T-helper 17 cell (primary cell): ENCODE measurements around the gene SMIM10. TPM values are rescaled to one million over a fixed set of nuclear protein-coding genes. Genes with fewer than 3 reads are reported as not detected.
"Not testable (repeated sequence)": the region's sequence is repeated elsewhere in the genome, so short reads cannot be mapped to it uniquely, and the experiment has no call there.

ENCODE experiments used
- ATAC-seq: fragments of 150-1000 bp; cut with Tn5 transposase; 2 replicates; pipeline ENCODE4 v1.10.0; 2021; ENCODE audit warnings: mild to moderate bottlenecking, moderate library complexity
- DNase-seq, 3 donors: peaks; one replicate each; pipeline versions ENCODE4 v3.0.0 to v3.0.0-alpha.2; 2020 to 2021
- H3K9me3 ChIP-seq: one replicate; pipeline ENCODE4 v1.7.0; 2013; ENCODE audit warnings: low read length, mild to moderate bottlenecking; ENCODE audit not compliant: control insufficient read depth, poor library complexity, severe bottlenecking
- H3K27ac Mint-ChIP-seq: one replicate; pipeline ENCODE4 v1.8.0; 2022; ENCODE audit warnings: mild to moderate bottlenecking, moderate library complexity, mixed read lengths
- H3K27me3 Mint-ChIP-seq: one replicate; pipeline ENCODE4 v1.8.0; 2022; ENCODE audit warnings: mixed read lengths
- H3K36me3 Mint-ChIP-seq: one replicate; pipeline ENCODE4 v1.8.0; 2022; ENCODE audit warnings: low read depth, mixed read lengths
- H3K4me1 Mint-ChIP-seq: one replicate; pipeline ENCODE4 v1.8.0; 2022; ENCODE audit warnings: mild to moderate bottlenecking, mixed read lengths
- H3K4me3 Mint-ChIP-seq: one replicate; pipeline ENCODE4 v1.8.0; 2022; ENCODE audit warnings: mild to moderate bottlenecking, moderate library complexity, mixed read lengths
- total RNA-seq, 4 donors: library from RNA in 2 of 4; stranded (reverse) in 2 of 4; gene quantifications; one replicate each; pipeline ENCODE4 v1.2.3 and lab custom pipeline; 2022 to 2026

Gene SMIM10
- not detected for total RNA-seq
- 0 to 0.15 reads per million in 2 donors for total RNA-seq (lab: John Stamatoyannopoulos, UW)

DNA sequence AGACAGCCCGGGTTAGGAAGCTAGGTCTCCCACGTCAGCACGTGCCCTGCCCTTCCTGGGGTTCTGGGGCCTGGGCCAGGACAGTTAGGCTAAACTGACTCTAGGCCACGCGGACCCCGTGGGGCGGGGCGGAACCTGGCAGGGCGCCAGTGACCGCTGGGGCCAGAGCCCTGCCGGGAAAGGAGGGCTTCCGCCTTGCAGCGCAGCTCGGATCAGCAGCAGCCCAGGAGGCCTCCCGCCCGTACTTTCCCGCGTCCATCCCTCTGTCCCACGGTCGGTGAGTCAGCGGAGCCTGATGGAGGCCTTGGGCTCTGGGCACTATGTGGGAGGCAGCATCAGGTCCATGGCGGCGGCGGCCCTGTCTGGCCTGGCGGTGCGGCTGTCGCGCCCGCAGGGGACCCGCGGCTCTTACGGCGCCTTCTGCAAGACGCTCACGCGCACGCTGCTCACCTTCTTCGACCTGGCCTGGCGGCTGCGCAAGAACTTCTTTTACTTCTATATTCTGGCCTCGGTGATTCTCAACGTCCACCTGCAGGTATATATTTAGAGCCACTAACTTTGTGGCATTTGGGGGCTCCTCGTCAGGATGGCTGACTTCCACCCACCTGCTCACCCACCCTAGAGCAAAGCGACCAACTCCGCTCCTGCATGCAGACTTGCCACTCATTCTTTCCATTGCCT lies at the start of gene SMIM10:
SMIM10 (plus strand) TSS at position 191 of the 681 bp plus-strand sequence; CDS start at position 296, 105 bp downstream.
- Mint-ChIP-seq H3K36me3 (no peaks in the 10 kb centered on the region), H3K27me3 (peaks cover 17% of the 10 kb centered on the region), H3K4me3 (peak within 1 kb of the TSS; percentile 75), H3K4me1 (peaks cover 12% of the 10 kb centered on the region), H3K27ac (no peak within 1 kb of the TSS)
- DNase-seq (no peak), ATAC-seq (peak; percentile 28)
- no peaks in the 10 kb centered on the region for H3K9me3 ChIP-seq

GRCh38 chrX:134946364-134946763 lies 44.4 kb upstream of the SMIM10 start:
- DNase-seq, H3K36me3 Mint-ChIP-seq, H3K27me3 Mint-ChIP-seq, ATAC-seq, H3K9me3 ChIP-seq, H3K4me3 Mint-ChIP-seq, H3K27ac Mint-ChIP-seq, H3K4me1 Mint-ChIP-seq: not testable (repeated sequence)

DNA sequence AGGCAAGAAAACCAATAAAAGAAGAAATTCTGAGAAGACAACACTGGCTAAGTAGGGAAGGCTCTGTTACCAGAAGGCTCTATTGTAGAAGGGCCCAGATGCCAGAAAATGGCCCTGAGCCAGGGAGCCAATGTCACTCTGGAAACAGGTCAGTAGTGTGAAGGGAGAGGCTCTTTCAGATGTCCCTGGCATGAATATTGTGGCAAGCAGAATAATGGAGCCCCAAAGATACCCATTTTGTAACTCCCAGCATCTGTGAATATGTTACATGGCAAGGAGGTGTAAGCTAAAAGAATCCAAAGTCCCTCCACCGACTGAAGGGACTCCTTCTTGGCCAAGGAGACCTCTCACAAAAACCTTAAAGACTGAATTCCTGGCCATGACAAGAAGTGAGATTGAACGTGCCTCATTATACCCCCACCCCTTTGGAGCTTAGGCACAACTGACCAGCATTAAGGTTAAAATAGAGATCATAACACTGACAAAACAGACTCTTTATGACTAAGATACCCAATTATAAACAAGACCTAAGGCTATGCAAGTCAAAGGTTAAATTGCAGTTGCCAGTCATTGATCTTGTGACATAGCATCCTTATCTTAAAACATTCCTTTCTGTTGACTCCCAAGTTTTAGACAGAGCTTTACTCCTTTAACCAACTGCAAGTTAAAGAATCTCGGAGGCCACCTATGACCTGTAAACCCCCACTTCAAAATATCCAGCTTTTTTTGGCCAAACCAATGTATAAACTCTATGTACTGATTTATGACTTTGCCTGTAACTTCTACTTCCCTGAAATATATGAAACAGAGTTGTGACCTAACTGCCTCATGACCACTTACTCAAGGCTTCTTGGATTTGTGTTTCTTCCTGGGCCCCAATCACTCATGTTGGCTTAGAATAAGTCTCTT lies 42.2 kb upstream of the SMIM10 start:
- Mint-ChIP-seq H3K27me3 (no peaks in the 10 kb centered on the region), H3K4me1 (no peaks in the 10 kb centered on the region)
- no peak for ATAC-seq

DNA sequence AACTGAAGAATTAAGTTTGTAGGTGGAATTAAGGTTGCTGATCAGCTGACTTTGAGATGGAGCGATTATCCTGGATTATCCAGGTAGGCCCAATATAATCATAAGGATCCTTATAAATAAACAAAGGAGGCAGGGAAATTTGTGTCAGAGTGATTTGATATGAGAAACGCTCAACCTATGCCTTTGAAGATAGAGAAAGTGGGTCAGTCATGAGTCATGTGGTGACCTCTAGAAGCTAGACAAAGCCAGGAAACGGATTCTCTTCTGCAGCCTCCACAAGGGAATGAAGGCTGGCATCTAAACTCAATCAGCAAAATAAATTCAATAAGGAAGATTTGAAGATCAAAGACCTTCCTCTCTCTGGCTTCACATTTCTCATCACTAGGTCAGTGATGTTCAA lies 41.5 kb upstream of the SMIM10 start:
- DNase-seq = no peak

More for the DNA sequence above, 42.2 kb upstream of the SMIM10 start:
- no peaks in the 10 kb centered on the region for H3K9me3 ChIP-seq
- DNase-seq = no peak
- Mint-ChIP-seq H3K27ac (no peak overlapping the region), H3K36me3 (no peaks in the 10 kb centered on the region), H3K4me3 (no peak overlapping the region)

GRCh38 chrX:134957836-134958235 lies 33.0 kb upstream of the SMIM10 start:
- ATAC-seq (no peak), DNase-seq (no peak)
- Mint-ChIP-seq H3K4me1 (no peaks in the 10 kb centered on the region), H3K27ac (no peak overlapping the region), H3K36me3 (peaks cover 3% of the 10 kb centered on the region), H3K4me3 (no peak overlapping the region), H3K27me3 (peaks cover 15% of the 10 kb centered on the region)
- H3K9me3 ChIP-seq = no peaks in the 10 kb centered on the region

More for the DNA sequence above, 41.5 kb upstream of the SMIM10 start:
- Mint-ChIP-seq H3K4me3 (no peak overlapping the region), H3K36me3 (no peaks in the 10 kb centered on the region), H3K4me1 (no peaks in the 10 kb centered on the region), H3K27ac (no peak overlapping the region), H3K27me3 (no peaks in the 10 kb centered on the region)
- H3K9me3 ChIP-seq = no peaks in the 10 kb centered on the region
- no peak for ATAC-seq

DNA sequence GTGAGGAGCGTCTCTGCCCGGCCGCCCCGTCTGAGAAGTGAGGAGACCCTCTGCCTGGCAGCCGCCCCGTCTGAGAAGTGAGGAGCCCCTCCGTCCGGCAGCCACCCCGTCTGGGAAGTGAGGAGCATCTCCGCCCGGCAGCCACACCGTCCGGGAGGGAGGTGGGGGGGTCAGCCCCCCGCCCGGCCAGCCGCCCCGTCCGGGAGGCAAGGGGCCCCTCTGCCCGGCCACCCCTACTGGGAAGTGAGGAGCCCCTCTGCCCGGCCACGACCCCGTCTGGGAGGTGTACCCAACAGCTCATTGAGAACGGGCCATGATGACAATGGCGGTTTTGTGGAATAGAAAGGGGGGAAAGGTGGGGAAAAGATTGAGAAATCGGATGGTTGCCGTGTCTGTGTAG lies 30.4 kb upstream of the SMIM10 start:
- not testable (repeated sequence) for H3K4me1 Mint-ChIP-seq, H3K9me3 ChIP-seq, H3K27ac Mint-ChIP-seq, H3K36me3 Mint-ChIP-seq, ATAC-seq, DNase-seq, H3K4me3 Mint-ChIP-seq
- peaks cover 23% of the 10 kb centered on the region for H3K27me3 Mint-ChIP-seq

- Mint-ChIP-seq H3K36me3 (peaks cover 3% of the 10 kb centered on the region), H3K27me3 (peaks cover 23% of the 10 kb centered on the region), H3K4me3 (no peak overlapping the region), H3K4me1 (no peaks in the 10 kb centered on the region), H3K27ac (no peak overlapping the region)
- ATAC-seq (no peak), DNase-seq (no peak)
- no peaks in the 10 kb centered on the region for H3K9me3 ChIP-seq
These were observed 27.8 kb upstream of the SMIM10 start for GRCh38 chrX:134963041-134963440.

GRCh38 chrX:134969726-134970125 lies 21.1 kb upstream of the SMIM10 start:
- H3K9me3 ChIP-seq = no peaks in the 10 kb centered on the region
- peaks cover 4% of the 10 kb centered on the region for H3K27me3 Mint-ChIP-seq
- ATAC-seq = no peak
- H3K4me1 Mint-ChIP-seq = no peaks in the 10 kb centered on the region
- H3K4me3 Mint-ChIP-seq = no peak overlapping the region
- no peak overlapping the region for H3K27ac Mint-ChIP-seq
- no peak for DNase-seq
- no peaks in the 10 kb centered on the region for H3K36me3 Mint-ChIP-seq

DNA sequence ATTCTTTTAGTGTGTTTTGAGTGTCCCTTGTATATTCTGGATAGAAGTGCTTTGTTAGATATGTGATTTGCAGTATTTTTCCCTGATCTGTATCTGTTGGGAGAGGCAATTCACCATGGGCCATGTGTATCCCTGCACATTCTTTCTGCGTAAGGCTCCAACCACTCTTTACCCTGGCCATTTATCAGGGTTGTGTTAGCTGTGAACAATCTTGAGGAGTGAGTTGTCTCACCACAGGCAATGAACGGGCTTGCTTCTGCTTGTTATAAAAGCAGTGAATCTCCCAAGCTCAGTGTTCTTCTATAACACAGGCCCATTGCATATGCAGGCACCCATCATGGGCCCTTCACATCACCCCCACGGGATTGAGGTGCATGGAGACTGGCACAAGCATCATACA lies 18.9 kb upstream of the SMIM10 start:
- DNase-seq (no peak), ATAC-seq (no peak)
- Mint-ChIP-seq H3K4me1 (no peaks in the 10 kb centered on the region), H3K27me3 (no peaks in the 10 kb centered on the region), H3K27ac (no peak overlapping the region), H3K4me3 (no peak overlapping the region), H3K36me3 (no peaks in the 10 kb centered on the region)
- H3K9me3 ChIP-seq = no peaks in the 10 kb centered on the region

GRCh38 chrX:134975516-134975915 lies 15.3 kb upstream of the SMIM10 start:
- Mint-ChIP-seq H3K27me3 (no peaks in the 10 kb centered on the region), H3K36me3 (no peaks in the 10 kb centered on the region), H3K27ac (no peak overlapping the region), H3K4me1 (no peaks in the 10 kb centered on the region), H3K4me3 (no peak overlapping the region)
- no peaks in the 10 kb centered on the region for H3K9me3 ChIP-seq
- no peak for ATAC-seq
- no peak for DNase-seq

GRCh38 chrX:134981910-134982309 lies 8.9 kb upstream of the SMIM10 start:
- Mint-ChIP-seq H3K27me3 (no peaks in the 10 kb centered on the region), H3K27ac (no peak overlapping the region), H3K4me1 (no peaks in the 10 kb centered on the region), H3K36me3 (no peaks in the 10 kb centered on the region), H3K4me3 (no peak overlapping the region)
- ATAC-seq (no peak), DNase-seq (no peak)
- H3K9me3 ChIP-seq = no peaks in the 10 kb centered on the region

- no peak for ATAC-seq
- H3K9me3 ChIP-seq = no peaks in the 10 kb centered on the region
- no peaks in the 10 kb centered on the region for H3K4me1 Mint-ChIP-seq
- H3K36me3 Mint-ChIP-seq = no peaks in the 10 kb centered on the region
- H3K27ac Mint-ChIP-seq = no peak overlapping the region
- no peak overlapping the region for H3K4me3 Mint-ChIP-seq
- H3K27me3 Mint-ChIP-seq = no peaks in the 10 kb centered on the region
- no peak for DNase-seq
These were observed 8.0 kb upstream of the SMIM10 start for GRCh38 chrX:134982748-134983147.

DNA sequence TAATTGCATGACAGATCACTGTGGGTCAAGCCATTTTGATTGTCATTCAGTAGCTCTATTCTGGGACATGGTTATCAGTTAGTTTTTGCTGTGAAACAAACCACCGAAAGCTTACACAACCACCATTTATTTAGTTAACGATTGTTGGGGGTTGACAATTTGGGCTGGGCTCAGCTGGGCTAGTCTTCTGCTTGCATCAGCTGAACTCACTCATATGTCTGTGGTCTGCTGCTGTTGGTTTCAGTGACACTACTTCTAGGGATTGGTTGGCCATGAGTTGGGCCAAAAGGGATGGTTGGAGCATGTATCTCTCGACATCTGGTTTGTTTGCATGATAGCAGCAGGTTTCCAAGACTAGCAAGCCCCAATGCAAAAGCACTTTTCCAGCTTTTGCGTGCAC lies 5.3 kb upstream of the SMIM10 start:
- no peak overlapping the region for H3K4me3 Mint-ChIP-seq
- no peak for DNase-seq
- H3K27ac Mint-ChIP-seq = no peak overlapping the region
- no peaks in the 10 kb centered on the region for H3K36me3 Mint-ChIP-seq
- H3K27me3 Mint-ChIP-seq = no peaks in the 10 kb centered on the region
- H3K4me1 Mint-ChIP-seq = peaks cover 3% of the 10 kb centered on the region
- ATAC-seq = no peak
- H3K9me3 ChIP-seq = no peaks in the 10 kb centered on the region
